Parathyroid adenoma (tissue), 2 donors: Measurements from ENCODE around the gene ZNF562.

ENCODE experiments used
- H2AFZ ChIP-seq: fragments of 300-600 bp; sonication (generic); one replicate; pipeline ENCODE4 v1.7.0; 2017; ENCODE audit warnings: antibody characterized with exemption, mild to moderate bottlenecking
- H3K27ac ChIP-seq: fragments of 300-600 bp; sonication (generic); one replicate; pipeline ENCODE4 v1.7.0; 2017
- H3K27me3 ChIP-seq: fragments of 300-600 bp; sonication (generic); one replicate; pipeline ENCODE4 v1.7.0; 2017; ENCODE audit warnings: low read length; ENCODE audit not compliant: control insufficient read depth, insufficient read depth
- H3K36me3 ChIP-seq: fragments of 300-600 bp; sonication (generic); one replicate; pipeline ENCODE4 v1.7.0; 2017; ENCODE audit warnings: low read length; ENCODE audit not compliant: control insufficient read depth, insufficient read depth
- H3K4me1 ChIP-seq: fragments of 300-600 bp; sonication (generic); one replicate; pipeline ENCODE4 v1.7.0; 2017; ENCODE audit warnings: control low read depth
- H3K4me2 ChIP-seq: fragments of 300-600 bp; sonication (generic); one replicate; pipeline ENCODE4 v1.7.0; 2017; ENCODE audit warnings: low read length
- H3K4me3 ChIP-seq: fragments of 300-600 bp; sonication (generic); one replicate; pipeline ENCODE4 v1.7.0; 2017; ENCODE audit warnings: low read depth, low read length
- H3K79me2 ChIP-seq: fragments of 300-600 bp; sonication (generic); one replicate; pipeline ENCODE4 v1.7.0; 2017; ENCODE audit warnings: control low read depth
- H3K9ac ChIP-seq: fragments of 300-600 bp; sonication (generic); one replicate; pipeline ENCODE4 v1.7.0; 2017; ENCODE audit warnings: mild to moderate bottlenecking
- H3K9me3 ChIP-seq: fragments of 300-600 bp; sonication (generic); one replicate; pipeline ENCODE4 v1.7.0; 2017; ENCODE audit warnings: low read length; ENCODE audit not compliant: control insufficient read depth
- CTCF ChIP-seq: fragments of 300-600 bp; sonication (generic); IDR thresholded peaks from one replicate; pipeline ENCODE4 v1.7.0; 2017; ENCODE audit warnings: antibody characterized with exemption, mild to moderate bottlenecking
- donor health status: primary hyperparathyroidism.

The ZNF562 gene

GRCh38 chr19:9641810-9642209 is 33.1 kb downstream of the ZNF562 start:
- H3K27me3 ChIP-seq = no peaks in the 10 kb centered on the region
- peaks cover 8% of the 10 kb centered on the region for H3K79me2 ChIP-seq
- no peaks in the 10 kb centered on the region for H3K9me3 ChIP-seq
- no peaks in the 10 kb centered on the region for H3K36me3 ChIP-seq
- H3K9ac ChIP-seq = no peak overlapping the region
- TF ChIP-seq CTCF = no peak
- no peak overlapping the region for H3K27ac ChIP-seq
- no peak overlapping the region for H3K4me2 ChIP-seq
- H3K4me3 ChIP-seq = no peak overlapping the region
- no peaks in the 10 kb centered on the region for H3K4me1 ChIP-seq
- no peak overlapping the region for H2AFZ ChIP-seq

- Histone ChIP-seq H3K4me1 (no peaks in the 10 kb centered on the region), H3K36me3 (no peaks in the 10 kb centered on the region), H3K9ac (no peak overlapping the region), H3K4me2 (no peak overlapping the region), H3K9me3 (no peaks in the 10 kb centered on the region), H2AFZ (no peak overlapping the region), H3K79me2 (peaks cover 8% of the 10 kb centered on the region), H3K4me3 (no peak overlapping the region), H3K27me3 (no peaks in the 10 kb centered on the region), H3K27ac (no peak overlapping the region)
- TF ChIP-seq CTCF = no peak
Measured at GRCh38 chr19:9640956-9641355, 33.9 kb downstream of the ZNF562 start.

DNA sequence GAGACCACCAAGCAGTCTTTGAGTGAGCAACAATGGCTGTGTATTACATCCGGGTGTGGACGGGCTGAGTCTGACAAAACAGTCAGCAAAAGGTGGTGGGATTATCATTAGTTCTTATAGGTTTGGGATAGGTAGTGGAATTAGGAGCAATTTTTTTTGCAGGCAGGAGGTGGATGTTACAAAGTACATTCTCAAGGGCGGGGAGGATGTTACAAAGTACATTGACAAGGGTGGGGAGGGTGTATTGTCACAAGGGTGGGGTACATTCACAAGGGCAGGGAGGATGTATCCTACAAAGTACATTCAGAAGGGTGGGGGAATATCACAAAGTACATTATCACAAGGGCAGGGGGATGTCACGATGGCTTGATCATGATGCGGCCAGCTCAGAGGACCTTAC is 38.9 kb downstream of the ZNF562 start:
- Histone ChIP-seq H3K79me2 (peaks cover 8% of the 10 kb centered on the region), H2AFZ (no peak overlapping the region), H3K4me1 (no peaks in the 10 kb centered on the region), H3K4me3 (no peak overlapping the region), H3K27ac (no peak overlapping the region), H3K36me3 (no peaks in the 10 kb centered on the region), H3K4me2 (no peak overlapping the region), H3K27me3 (no peaks in the 10 kb centered on the region), H3K9ac (no peak overlapping the region), H3K9me3 (no peaks in the 10 kb centered on the region)
- TF ChIP-seq CTCF = no peak

GRCh38 chr19:9627856-9628255 is 47.0 kb downstream of the ZNF562 start:
- TF ChIP-seq CTCF = no peak
- Histone ChIP-seq H3K36me3 (no peaks in the 10 kb centered on the region), H3K4me3 (no peak overlapping the region), H3K27ac (no peak overlapping the region), H3K27me3 (no peaks in the 10 kb centered on the region), H3K79me2 (peaks cover 2% of the 10 kb centered on the region), H3K9me3 (no peaks in the 10 kb centered on the region), H3K9ac (no peak overlapping the region), H3K4me2 (no peak overlapping the region), H2AFZ (no peak overlapping the region), H3K4me1 (no peaks in the 10 kb centered on the region)

DNA sequence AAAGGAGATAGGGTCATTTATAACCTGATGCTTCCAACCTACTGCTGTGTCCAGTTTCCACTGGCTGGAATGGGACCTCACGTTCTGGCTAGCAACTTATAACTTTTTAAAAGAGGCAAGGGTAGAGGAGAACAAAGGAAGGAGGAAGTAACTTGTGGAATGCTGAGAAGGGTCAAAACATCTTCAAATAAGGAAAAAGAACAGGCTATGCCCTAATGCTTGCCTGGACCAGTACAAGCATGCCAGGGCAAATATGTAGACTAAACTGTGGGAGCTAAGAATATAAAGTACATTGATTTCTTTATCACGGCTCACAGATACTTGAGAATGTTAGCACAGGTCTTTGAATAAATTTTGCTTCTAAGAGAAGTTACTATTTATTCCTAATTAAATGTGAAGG is 52.4 kb downstream of the ZNF562 start:
- H2AFZ ChIP-seq = no peak overlapping the region
- no peak overlapping the region for H3K9ac ChIP-seq
- H3K4me1 ChIP-seq = peaks cover 7% of the 10 kb centered on the region
- no peak overlapping the region for H3K4me3 ChIP-seq
- no peaks in the 10 kb centered on the region for H3K27me3 ChIP-seq
- no peaks in the 10 kb centered on the region for H3K36me3 ChIP-seq
- peaks cover 4% of the 10 kb centered on the region for H3K79me2 ChIP-seq
- H3K9me3 ChIP-seq = no peaks in the 10 kb centered on the region
- no peak overlapping the region for H3K4me2 ChIP-seq
- no peak for TF ChIP-seq CTCF
- no peak overlapping the region for H3K27ac ChIP-seq
